ENCODE measurements around the gene TMOD1.

TMOD1 gene

DNA sequence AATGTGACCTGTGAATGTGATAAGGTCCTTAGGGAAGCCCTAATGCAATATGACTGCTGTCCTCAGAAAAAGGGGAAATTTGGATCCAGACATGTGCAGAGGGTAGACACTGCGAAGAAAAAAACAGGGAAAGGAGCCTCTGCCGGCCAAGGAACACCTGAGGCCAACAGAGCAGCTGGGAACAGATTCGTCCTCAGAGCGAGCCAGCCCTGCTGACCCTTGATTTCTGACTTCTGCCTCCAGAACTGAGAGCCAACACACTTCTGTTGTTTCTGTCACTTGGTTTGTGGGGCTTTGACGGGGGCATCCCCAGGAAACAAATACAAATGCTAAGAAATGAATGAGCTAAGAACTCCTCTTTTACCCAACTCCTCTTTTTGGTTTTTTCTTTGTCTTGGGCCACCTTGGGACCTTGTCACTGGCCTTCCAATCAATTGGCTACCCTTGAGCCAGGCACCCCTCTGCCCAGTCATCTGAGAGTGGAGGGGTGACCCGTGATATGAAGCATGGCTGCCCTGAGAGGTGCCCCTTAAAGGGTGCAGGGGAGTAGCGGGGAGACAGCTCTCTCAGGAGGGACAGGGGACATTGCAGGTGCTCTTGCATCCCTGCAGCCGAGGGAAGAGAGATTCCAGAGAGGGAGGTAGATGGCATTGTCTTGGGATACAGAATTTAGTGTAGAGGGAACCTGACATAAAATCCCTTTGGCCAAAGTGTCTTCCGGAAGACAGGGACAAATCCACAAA, 16.9 kb downstream of the TMOD1 start:
- no peak for DNase-seq

- DNase-seq = no peak
Observed at GRCh38 chr9:97518909-97519307, 17.4 kb downstream of the TMOD1 start.

- DNase-seq = no peak
Observed at GRCh38 chr9:97519441-97519970, 18.0 kb downstream of the TMOD1 start.

GRCh38 chr9:97521576-97522333, 20.3 kb downstream of the TMOD1 start:
- no peak for DNase-seq

DNA sequence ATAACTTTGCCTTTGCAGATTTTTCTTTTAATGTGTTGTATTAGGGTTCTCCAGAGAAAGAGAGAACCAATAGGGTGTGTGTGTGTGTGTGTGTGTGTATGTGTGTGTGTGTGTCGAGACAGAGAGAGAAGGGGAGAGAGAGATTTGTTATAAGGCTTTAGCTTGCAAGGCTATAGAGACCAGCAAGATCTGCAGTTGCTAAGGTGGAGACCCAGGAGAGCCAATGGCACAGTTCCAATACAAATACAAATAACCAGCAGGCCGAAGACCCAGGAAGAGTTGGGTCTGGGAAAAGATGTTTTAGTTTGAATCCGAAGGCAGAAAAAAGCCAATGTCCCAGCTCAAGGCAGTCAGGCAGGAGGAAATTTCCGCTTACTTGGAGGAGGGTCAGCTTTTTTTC, 23.0 kb downstream of the TMOD1 start:
- DNase-seq = no peak

DNA sequence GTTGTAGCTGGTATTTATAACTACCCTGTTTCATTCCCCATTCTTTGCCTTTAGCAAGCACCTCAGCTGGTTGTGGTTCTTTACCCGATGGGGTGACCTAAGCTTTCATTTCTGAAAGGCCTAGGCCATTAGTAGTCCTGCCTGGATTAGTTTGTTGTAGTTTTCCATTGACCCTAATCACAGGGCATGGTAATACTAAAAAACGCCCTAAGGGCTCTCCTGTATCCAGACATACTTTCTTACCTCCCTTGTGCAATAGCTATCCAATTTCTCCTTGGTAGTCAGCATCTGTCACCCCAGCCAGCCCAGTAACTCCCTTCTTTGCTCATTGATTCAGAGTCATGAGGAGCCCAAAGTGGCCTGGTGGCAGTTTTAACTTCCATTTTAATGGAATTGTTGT, 24.0 kb downstream of the TMOD1 start:
- DNase-seq = no peak

DNA sequence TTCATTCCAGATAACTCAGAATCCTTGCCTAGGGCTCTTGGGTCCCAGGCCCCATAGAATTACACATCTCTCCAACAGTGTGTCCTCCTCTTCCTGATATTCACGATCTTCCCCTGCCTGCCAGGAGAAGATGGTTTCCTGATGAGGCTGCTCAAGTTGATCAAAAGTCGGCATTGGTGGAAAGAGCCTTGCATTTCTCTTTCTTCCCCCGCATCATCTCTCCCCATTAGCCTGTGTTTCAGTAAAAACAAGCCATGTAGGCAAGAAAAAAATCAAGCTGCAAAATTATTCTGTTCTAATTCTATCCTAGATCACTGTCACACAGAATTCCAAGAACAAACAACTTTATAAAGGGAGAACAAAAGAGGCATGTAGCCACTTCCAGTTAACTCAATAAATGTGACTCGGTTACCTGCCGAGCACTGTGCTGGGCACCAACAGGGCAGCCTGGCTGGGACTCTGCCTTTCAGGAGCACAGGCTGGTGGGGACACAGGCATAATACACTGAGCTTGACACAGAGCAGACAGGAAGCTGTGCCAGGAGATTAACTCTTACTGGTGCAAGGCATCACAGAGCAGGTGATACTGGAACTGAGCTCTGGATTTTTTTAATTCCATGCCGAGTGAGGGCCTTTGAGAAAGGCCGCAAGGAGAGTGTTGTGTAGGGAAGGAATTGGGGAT, 25.6 kb downstream of the TMOD1 start:
- DNase-seq = no peak

DNA sequence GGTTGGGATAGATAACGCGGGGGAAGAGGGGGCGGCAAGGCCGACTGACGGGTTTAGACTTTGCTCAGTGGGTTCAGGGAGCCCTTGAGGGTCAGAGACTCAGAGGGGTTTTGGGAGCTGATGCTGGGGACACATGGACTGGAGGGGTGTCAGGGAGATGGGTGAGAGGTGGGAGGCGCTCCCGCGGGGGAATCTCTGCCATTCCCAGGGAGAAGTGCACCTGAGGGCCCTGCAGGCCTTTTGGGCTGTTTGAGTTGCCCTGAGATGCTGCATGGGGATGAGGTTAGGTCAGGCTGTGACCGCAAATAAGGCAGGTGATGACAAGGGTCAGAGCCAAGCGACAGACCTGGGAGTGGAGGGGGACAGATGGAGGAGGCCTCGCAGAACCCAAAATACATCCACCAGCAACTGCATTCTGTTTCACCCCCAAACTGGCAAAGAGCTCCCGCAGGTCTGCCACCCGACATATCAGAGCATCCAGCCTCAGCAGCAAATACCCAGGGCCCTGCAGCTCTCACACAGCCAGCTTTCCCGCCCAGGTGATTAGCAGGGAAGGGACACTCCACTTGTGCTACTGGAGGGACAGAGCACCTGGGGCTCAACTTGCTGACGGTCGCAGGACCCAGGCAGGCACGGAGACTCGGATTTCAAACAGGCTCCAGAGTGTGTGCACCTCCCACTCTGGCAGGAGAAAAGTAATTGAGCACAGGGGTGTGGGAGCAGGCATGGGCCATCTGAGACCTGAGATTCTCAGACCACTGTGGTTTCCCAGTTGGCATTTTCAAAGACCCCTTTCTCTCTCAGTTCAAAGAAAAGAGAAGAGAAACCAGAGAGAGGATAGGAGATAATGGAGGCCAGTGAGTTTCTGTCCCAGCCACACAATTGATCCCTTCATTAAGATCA, 26.4 kb downstream of the TMOD1 start:
- no peak for DNase-seq

GRCh38 chr9:97528529-97529230, 27.2 kb downstream of the TMOD1 start:
- DNase-seq = no peak

GRCh38 chr9:97529363-97530076, 28.1 kb downstream of the TMOD1 start:
- no peak for DNase-seq

- no peak for DNase-seq
Observed at GRCh38 chr9:97531888-97532376, 30.5 kb downstream of the TMOD1 start.

DNA sequence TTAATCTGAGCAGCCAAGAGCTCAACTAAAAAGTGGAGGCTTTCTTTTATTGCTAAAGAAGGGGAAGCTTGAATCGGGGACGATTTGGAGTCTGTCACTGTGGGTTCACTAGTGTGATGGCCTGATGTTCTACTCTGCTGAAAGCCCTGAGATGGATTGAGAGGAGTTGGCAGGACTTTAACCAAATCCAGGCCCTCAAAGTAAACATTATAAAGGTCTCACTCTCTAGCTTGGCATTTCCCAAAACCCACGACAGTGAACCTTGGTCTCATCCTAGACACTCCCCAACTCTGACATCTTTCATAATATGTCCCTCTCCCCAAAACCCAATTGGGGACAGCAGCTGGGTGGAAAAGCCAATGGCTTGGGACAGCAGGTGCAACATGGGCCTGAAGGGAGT, 32.7 kb downstream of the TMOD1 start:
- DNase-seq = no peak

DNA sequence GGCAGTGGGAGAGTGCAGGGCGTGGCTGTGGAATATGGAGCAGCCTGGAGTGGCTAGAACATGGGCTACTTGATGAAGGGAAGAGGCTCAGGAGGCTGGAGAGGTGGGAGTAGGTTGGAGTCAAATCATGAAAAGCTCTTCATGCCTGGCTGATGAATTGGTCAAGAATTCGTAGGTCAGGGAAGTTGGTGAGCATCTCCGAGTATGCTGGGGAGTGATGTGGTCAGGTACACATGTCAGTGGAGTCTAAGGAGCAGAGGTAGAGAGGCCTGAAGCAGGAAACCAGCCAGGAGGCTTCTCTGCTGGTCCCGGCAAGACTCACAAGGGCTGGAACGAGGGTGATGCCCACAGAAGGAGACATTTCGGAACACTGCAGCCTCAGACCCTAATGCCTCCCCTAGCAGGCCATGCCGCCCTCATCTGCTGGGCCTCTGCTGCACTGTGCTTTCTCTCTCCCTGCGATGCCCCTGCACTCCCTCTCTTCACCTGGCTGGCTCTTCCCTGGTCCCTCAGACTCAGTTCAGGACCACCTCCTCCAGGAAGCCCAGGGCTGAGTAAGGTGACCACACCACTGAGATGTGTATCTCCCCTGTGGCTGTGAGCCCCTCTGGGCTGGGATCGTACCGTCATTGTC, 33.6 kb downstream of the TMOD1 start:
- no peak for DNase-seq

DNA sequence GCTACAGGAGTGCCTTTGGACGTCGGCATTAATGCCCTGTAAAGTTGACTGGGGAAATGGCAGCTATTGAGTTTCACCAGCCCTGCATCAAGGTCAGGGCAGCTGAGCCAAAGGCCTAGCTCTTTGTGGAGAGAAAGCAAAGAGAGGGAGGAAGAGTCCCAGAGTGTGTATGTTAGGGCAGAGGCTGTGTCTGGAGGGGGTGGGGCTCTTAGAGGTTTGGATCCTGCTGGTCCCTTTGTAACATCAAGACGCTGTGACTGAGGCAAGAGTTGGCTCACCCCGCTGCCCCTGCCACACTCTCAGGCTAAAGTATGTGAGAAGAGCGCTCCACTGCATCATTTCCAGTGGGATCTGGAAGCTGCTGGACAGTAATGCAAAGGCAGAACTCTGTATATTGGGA, 34.3 kb downstream of the TMOD1 start:
- DNase-seq = no peak

- DNase-seq = no peak
Observed at GRCh38 chr9:97536480-97536879, 35.0 kb downstream of the TMOD1 start.

DNA sequence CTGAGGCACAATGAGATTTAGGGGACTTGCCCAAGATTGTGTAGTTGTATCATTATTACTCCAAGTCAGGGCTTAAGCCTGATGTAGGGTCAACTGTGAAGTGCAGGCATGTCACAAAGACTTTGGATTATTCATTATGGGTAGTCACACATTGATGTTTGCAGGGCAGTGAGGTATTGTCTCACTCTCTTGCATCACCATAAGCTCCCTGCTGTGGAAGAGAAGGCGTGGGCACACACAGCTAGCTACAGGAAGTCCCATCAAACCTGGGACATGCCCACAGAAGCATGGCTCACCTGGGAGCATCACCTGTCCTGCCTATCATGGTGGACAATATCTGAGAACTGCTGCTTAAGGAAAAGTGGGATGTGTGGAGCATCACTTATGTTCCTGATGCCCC, 42.1 kb downstream of the TMOD1 start:
- no peak for DNase-seq

- DNase-seq = no peak
Observed at GRCh38 chr9:97545486-97545885, 44.0 kb downstream of the TMOD1 start.

DNA sequence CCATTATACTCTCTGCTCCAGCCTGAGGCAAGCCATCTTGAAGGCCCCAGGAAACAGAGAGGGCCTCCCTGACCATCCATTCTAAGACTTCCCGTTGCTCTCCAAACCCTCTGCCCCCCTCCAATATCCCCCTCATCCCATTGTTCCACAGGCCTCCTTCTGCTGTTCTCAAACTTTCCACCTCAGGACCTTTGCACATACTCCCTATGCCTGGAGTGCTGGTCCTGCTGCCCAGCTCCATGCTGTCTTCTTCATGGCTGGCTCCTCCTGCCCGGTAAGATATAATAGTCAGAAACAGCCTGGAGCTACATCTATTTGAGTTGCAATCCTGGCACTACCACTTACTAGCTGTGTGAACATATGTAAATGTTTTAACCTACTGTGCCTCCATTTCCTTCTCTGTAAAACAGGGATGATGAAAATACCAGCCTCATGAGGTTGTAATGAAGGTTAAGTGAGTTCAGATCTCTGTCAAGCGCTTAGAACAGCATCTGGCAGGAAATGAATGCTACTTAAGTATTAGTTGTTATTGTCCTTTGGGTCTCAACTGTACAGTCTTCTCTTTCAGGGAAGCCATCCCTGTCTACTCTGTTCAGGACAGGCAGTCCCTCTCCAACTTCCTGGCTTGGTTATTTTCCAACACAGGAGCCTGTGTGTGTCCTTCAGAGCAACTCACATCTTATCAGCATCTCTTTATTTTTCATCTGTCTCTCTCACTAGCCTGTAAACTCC, 45.8 kb downstream of the TMOD1 start:
- no peak for DNase-seq

DNA sequence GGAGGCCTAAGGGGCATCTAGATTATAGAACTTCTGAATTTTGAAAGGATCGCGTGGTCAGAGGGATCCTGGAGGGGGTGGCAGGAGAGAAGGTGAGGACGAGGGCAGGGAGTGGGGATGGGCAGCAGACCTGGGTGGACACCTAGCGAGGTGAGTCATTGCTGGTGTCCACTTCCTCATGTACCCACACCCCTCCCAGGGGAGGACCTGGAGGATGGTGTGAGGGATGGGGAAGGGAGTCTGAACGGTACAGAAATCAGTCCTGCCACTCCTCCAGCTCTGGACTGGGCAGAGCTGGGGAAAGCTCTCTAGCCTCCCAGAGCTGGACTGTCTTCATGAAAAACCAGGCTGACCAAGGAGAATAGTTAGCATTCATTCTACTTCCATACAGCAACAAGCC, 46.9 kb downstream of the TMOD1 start:
- DNase-seq = no peak

All from CD4-positive, alpha-beta T cell treated with Interleukin-6 for 4 hours (primary cell).